Karpas-422 (cell line): ENCODE results near the gene AHCTF1. TPM values are rescaled to one million over a fixed set of nuclear protein-coding genes. Genes with fewer than 3 reads are reported as not detected.

Experiments used
- DNase-seq: peaks from one replicate; pipeline ENCODE4 v3.0.0-alpha.2; 2015
- H2AFZ ChIP-seq: fragments of 200-600 bp; sonication (generic); 2 replicates; pipeline ENCODE4 v1.6.1; 2014; ENCODE audit warnings: antibody characterized with exemption, low read length, mixed read lengths
- H3K27ac ChIP-seq: fragments of 200-600 bp; sonication (generic); 2 replicates; pipeline ENCODE4 v1.5.1; 2014; ENCODE audit warnings: mild to moderate bottlenecking, low read length, moderate library complexity
- H3K27me3 ChIP-seq: fragments of 200-600 bp; sonication (generic); 2 replicates; pipeline ENCODE4 v1.6.1; 2014; ENCODE audit warnings: low read length, mixed read lengths
- H3K36me3 ChIP-seq: fragments of 200-600 bp; sonication (generic); 2 replicates; pipeline ENCODE4 v1.6.1; 2014; ENCODE audit warnings: low read length, mixed read lengths; ENCODE audit not compliant: insufficient read depth
- H3K4me1 ChIP-seq: fragments of 200-600 bp; sonication (generic); 2 replicates; pipeline ENCODE4 v1.6.1; 2014; ENCODE audit warnings: mild to moderate bottlenecking, low read length, mixed read lengths
- H3K4me2 ChIP-seq: fragments of 200-600 bp; sonication (generic); 2 replicates; pipeline ENCODE4 v1.6.1; 2014; ENCODE audit warnings: low read length, low read depth, mild to moderate bottlenecking; ENCODE audit not compliant: poor library complexity, severe bottlenecking
- H3K4me3 ChIP-seq: fragments of 200-600 bp; sonication (generic); 2 replicates; pipeline ENCODE4 v1.5.1; 2014; ENCODE audit warnings: mild to moderate bottlenecking, antibody characterized with exemption, low read length, mixed read lengths
- H3K79me2 ChIP-seq: fragments of 200-600 bp; sonication (generic); 2 replicates; pipeline ENCODE4 v1.6.1; 2014; ENCODE audit warnings: mild to moderate bottlenecking, low read length, mixed read lengths
- H3K9ac ChIP-seq: fragments of 200-600 bp; sonication (generic); 2 replicates; pipeline ENCODE4 v1.6.0; 2014; ENCODE audit warnings: low read length
- H3K9me2 ChIP-seq: fragments of 200-600 bp; sonication (generic), shearing (Covaris generic); replicated peaks from 2 replicates; pipeline ENCODE4 v1.6.0; 2014; ENCODE audit warnings: mild to moderate bottlenecking, low read length, moderate library complexity; ENCODE audit not compliant: insufficient read depth
- H3K9me3 ChIP-seq: fragments of 300-700, 200-600 bp; sonication (generic); 2 replicates; pipeline ENCODE4 v1.6.1; 2014; ENCODE audit warnings: low read length, mixed read lengths
- H4K20me1 ChIP-seq: fragments of 200-600 bp; sonication (generic); 2 replicates; pipeline ENCODE4 v1.6.1; 2014; ENCODE audit warnings: mild to moderate bottlenecking, antibody characterized with exemption, low read length, low read depth; ENCODE audit not compliant: insufficient read depth
- small RNA-seq: library from RNA; depleted of rRNA; stranded (forward); fragments of <200 nt; gene quantifications from one replicate; pipeline ENCODE3, GENCODE V24; 2014
- total RNA-seq: library from RNA; depleted of rRNA; stranded (reverse); fragments of >200 nt; shearing (Covaris generic); gene quantifications from 2 replicates; pipeline ENCODE4 v1.2.3, GENCODE V29; 2014; ENCODE audit warnings: low replicate concordance; rRNA removed

AHCTF1 gene
- total RNA-seq, 1 experiment from 2014 or later: 44.2 TPM

DNA sequence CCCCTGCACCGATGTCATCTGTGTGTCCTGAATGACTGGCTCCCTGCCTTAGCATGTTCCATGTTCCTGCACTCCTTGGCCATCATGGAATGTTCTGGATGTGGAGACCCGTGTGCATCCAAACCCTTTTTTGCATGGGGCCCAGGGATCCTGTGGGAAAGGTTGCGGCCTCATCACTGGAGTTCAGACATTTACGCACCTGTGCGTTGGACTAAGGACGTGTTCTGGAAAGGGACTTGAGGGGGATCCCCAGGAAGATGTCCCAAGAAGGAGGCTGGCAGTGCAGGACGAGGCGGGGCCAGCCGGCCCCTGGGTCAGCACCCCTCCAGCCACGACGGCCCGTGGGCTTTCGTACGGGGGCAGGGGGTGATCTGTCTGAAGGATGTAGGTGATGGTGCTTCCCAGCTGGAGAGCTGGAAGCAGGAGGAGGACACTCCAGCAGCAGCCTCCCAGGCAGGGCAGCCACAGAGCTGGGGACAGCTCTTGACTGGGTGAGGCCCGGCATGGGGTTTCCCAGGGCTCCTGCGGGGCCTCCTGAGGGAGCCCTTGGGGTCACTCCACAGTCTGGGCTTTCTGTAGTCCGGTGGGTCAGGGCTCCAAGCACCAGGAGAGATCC is 140.3 kb downstream of the AHCTF1 start:
- no peaks in the 10 kb centered on the region for H3K9me2 ChIP-seq
- H3K9ac ChIP-seq: no peak overlapping the region
- no peaks in the 10 kb centered on the region for H3K27me3 ChIP-seq
- H3K79me2 ChIP-seq: no peaks in the 10 kb centered on the region
- no peak overlapping the region for H2AFZ ChIP-seq
- no peaks in the 10 kb centered on the region for H3K4me1 ChIP-seq
- H3K9me3 ChIP-seq: no peaks in the 10 kb centered on the region
- H3K4me2 ChIP-seq: no peak overlapping the region
- no peak for DNase-seq
- H3K36me3 ChIP-seq: no peaks in the 10 kb centered on the region
- H3K27ac ChIP-seq: no peak overlapping the region
- H3K4me3 ChIP-seq: no peak overlapping the region
- H4K20me1 ChIP-seq: no peaks in the 10 kb centered on the region

DNA sequence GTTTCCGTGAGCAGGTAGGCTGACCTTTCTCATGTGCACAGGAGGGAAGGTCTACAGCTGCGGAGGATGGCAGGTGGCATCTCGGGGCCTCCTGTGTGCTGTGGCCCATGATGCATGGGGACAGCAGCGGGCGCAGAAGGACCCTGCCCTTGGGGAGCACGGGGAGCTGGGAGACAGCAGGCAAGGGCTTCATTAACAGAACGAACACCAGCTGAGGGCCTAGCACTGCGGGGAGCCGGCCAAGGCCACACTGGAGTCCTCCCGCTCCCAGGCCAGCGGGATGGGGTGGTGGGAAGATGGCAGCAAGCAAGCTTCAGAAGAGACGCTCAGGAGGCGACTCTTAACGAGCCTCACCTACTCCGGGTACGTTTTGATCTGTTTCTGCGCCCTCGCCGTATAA is 140.9 kb downstream of the AHCTF1 start:
- Histone ChIP-seq H3K4me2 (no peak overlapping the region), H3K27me3 (no peaks in the 10 kb centered on the region), H4K20me1 (no peaks in the 10 kb centered on the region), H3K79me2 (no peaks in the 10 kb centered on the region), H3K27ac (no peak overlapping the region), H3K36me3 (no peaks in the 10 kb centered on the region), H2AFZ (no peak overlapping the region), H3K9ac (no peak overlapping the region), H3K4me3 (no peak overlapping the region), H3K9me2 (no peaks in the 10 kb centered on the region), H3K4me1 (no peaks in the 10 kb centered on the region), H3K9me3 (no peaks in the 10 kb centered on the region)
- no peak for DNase-seq

DNA sequence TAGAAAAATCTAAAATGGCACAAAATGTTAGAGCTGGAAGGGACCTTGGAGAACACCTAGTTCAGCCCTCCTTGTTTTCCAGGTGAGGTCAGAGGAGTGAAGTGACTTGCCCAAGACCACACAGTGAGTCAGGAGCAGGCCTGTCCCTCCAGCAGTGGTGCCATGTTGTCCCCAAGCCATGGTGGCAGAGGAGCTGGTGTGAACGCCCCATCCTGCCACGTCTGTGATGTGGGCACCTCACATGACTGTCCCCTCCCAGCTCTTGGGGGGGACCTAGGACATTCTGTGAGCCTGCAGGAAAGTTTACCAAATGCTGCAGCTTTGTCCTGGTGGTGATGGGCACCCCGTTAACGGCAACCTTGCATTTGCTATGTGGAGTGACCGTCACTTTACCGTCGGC is 141.4 kb downstream of the AHCTF1 start:
- Histone ChIP-seq H3K9ac (no peak overlapping the region), H2AFZ (no peak overlapping the region), H4K20me1 (no peaks in the 10 kb centered on the region)

DNA sequence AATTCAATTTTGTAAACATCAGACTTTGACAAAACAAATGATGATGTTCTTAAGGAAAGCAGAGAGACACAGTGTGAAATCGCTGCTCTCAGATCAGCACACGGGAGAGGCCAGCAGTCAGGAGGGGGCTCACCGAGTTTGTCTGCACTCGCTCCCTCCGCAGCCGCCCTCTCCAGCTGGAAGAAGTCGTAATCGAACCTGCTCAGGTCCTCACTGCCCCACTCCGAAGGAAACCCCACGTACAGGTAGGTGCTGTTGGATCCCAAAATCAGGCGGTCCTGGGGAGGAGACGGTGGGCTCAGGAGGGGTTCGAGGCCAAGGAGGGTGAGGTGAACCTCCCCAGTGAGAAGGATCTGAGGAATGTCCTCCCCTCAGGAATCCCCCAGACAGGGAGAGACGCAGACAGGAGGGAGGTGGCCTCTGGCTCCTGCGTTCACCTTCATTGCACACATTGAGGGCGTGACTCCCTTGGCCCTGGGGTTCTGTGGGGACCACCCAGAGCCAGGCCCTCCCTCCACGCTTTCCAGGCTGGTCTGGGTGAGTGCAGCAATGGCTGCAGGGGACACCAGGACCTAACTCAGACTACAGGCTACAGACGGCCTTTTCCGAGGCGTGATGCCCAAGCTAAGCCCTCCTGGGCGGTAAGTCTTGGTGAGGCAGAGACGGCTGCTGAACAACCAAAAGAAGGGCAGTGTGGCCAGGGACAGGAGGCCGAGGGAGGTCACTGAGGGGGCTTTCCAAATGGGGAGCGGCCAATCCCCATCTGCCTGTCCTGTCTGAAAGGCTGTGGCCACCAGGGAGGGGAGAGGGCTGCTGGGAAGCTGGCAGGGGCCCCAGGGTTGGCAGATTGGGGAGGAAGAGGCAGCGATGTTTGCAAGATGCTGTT is 142.1 kb downstream of the AHCTF1 start:
- Histone ChIP-seq H3K79me2 (no peaks in the 10 kb centered on the region), H2AFZ (no peak overlapping the region), H3K36me3 (no peaks in the 10 kb centered on the region), H3K9me3 (no peaks in the 10 kb centered on the region), H3K27ac (no peak overlapping the region), H3K4me2 (no peak overlapping the region), H3K9ac (no peak overlapping the region), H3K4me3 (no peak overlapping the region), H4K20me1 (no peaks in the 10 kb centered on the region), H3K4me1 (no peaks in the 10 kb centered on the region), H3K27me3 (no peaks in the 10 kb centered on the region), H3K9me2 (no peaks in the 10 kb centered on the region)
- no peak for DNase-seq

More for the DNA sequence above, 141.4 kb downstream of the AHCTF1 start:
- no peak overlapping the region for H3K4me2 ChIP-seq
- H3K36me3 ChIP-seq: no peaks in the 10 kb centered on the region
- no peak overlapping the region for H3K27ac ChIP-seq
- H3K9me3 ChIP-seq: no peaks in the 10 kb centered on the region
- no peaks in the 10 kb centered on the region for H3K9me2 ChIP-seq
- H3K27me3 ChIP-seq: no peaks in the 10 kb centered on the region
- H3K4me3 ChIP-seq: no peak overlapping the region
- no peaks in the 10 kb centered on the region for H3K79me2 ChIP-seq
- H3K4me1 ChIP-seq: no peaks in the 10 kb centered on the region
- no peak for DNase-seq

Small RNA genes lying within 50 kb of the gene (small RNA-seq; reads per million reads assigned to genes)
- gene AC113174.1 (not detected), gene RF00402 (not detected)

Other genes starting within 250 kb of the AHCTF1 start
- gene SCCPDH, start 207.5 kb downstream of the AHCTF1 start, total RNA-seq: 35.1 and 42.3 TPM in 2 replicates
- gene ZNF695, start 76.1 kb upstream of the AHCTF1 start, total RNA-seq: 0.63 and 6.6 TPM in 2 replicates
- 5.7 and 20.0 TPM in 2 replicates for gene ZNF670, start 146.9 kb upstream of the AHCTF1 start, total RNA-seq
- gene ZNF669, start 172.4 kb upstream of the AHCTF1 start, total RNA-seq: 8.4 and 22.3 TPM in 2 replicates
- gene ZNF124, start 240.1 kb upstream of the AHCTF1 start, total RNA-seq: 46.0 and 75.6 TPM in 2 replicates